A673 (cell line): ENCODE results near the gene AR. TPM values are rescaled to one million over a fixed set of nuclear protein-coding genes. Genes with fewer than 3 reads are reported as not detected.

Experiments used
- BruUV-seq: library from RNA; stranded (reverse); fragments of 400-500 nt; replicated peaks from 2 replicates; lab custom pipeline; 2021; lab: Mats Ljungman, UMichigan
- CTCF ChIA-PET: fragments of 300-600 bp; sonication (Branson Sonifier 250); formaldehyde crosslinking; loops from one replicate; lab custom pipeline; 2022; ENCODE audit warnings: antibody characterized with exemption; lab: Charles Lee
- POLR2A ChIA-PET: fragments of 300-600 bp; sonication (Branson Sonifier 250); formaldehyde crosslinking; loops from one replicate; lab custom pipeline; 2022; ENCODE audit warnings: antibody characterized with exemption; ENCODE audit not compliant: low non-redundant PET; lab: Charles Lee
- DNase-seq: peaks from one replicate; pipeline ENCODE4 v3.0.0-alpha.2; 2015; ENCODE audit warnings: low spot score
- H3K27ac ChIP-seq: fragments of 200-600 bp; sonication (generic); 2 replicates; pipeline ENCODE4 v1.5.1; 2016; ENCODE audit warnings: mixed run types, low read depth, mild to moderate bottlenecking, mixed read lengths, antibody characterized with exemption, low read length; ENCODE audit not compliant: poor library complexity, severe bottlenecking
- H3K27me3 ChIP-seq: fragments of 200-600 bp; sonication (generic); replicated peaks from 2 replicates; pipeline ENCODE4 v1.6.1; 2017; ENCODE audit warnings: mixed run types, low read depth, mild to moderate bottlenecking, mixed read lengths, antibody characterized with exemption, low read length; ENCODE audit not compliant: insufficient read depth, poor library complexity
- H3K36me3 ChIP-seq: fragments of 200-600 bp; sonication (generic); 2 replicates; pipeline ENCODE4 v1.6.1; 2016; ENCODE audit warnings: mixed run types, mild to moderate bottlenecking, mixed read lengths, antibody characterized with exemption, low read length; ENCODE audit not compliant: insufficient read depth, poor library complexity, severe bottlenecking
- H3K4me1 ChIP-seq: fragments of 200-600 bp; sonication (generic); 2 replicates; pipeline ENCODE4 v1.6.1; 2017; ENCODE audit warnings: mixed run types, mild to moderate bottlenecking, mixed read lengths, antibody characterized with exemption, low read length; ENCODE audit not compliant: insufficient read depth, poor library complexity, severe bottlenecking
- H3K4me3 ChIP-seq: fragments of 200-600 bp; sonication (generic); 2 replicates; pipeline ENCODE4 v1.5.1; 2016; ENCODE audit warnings: low read depth, mixed run types, mild to moderate bottlenecking, mixed read lengths, low read length; ENCODE audit not compliant: poor library complexity, severe bottlenecking
- H3K9me3 ChIP-seq: fragments of 200-600 bp; sonication (generic); 2 replicates; pipeline ENCODE4 v1.6.1; 2016; ENCODE audit warnings: mixed run types, low read depth, mild to moderate bottlenecking, mixed read lengths, antibody characterized with exemption, low read length; ENCODE audit not compliant: poor library complexity, severe bottlenecking
- EZH2 ChIP-seq: fragments of 200-600 bp; sonication (generic); IDR thresholded peaks from 2 replicates; pipeline ENCODE4 v1.6.1; 2017; ENCODE audit warnings: borderline replicate concordance, low read depth, mild to moderate bottlenecking, mixed read lengths, antibody characterized with exemption, low read length; ENCODE audit not compliant: poor library complexity, severe bottlenecking
- intact Hi-C: fragments of 100-400 bp; cut with micrococcal nuclease; formaldehyde crosslinking; loops from one replicate; pipeline ENCODE4 v1.10.0; 2022; ENCODE audit not compliant: unreplicated experiment
- total RNA-seq: library from RNA; stranded (reverse); gene quantifications from 2 replicates; pipeline ENCODE4 v1.2.3, GENCODE V29; 2021
- TF ChIP-seq, protein P1 (sequence below): fragments of 300-800, 200-600 bp; sonication (generic); conservative IDR thresholded peaks from 2 replicates; pipeline ENCODE4 v1.5.1; 2017; ENCODE audit warnings: low read depth, mild to moderate bottlenecking, antibody characterized with exemption, low read length, moderate library complexity, mixed read lengths

The AR gene
- total RNA-seq, 1 experiment from 2014 or later = 0.11 TPM

DNA sequence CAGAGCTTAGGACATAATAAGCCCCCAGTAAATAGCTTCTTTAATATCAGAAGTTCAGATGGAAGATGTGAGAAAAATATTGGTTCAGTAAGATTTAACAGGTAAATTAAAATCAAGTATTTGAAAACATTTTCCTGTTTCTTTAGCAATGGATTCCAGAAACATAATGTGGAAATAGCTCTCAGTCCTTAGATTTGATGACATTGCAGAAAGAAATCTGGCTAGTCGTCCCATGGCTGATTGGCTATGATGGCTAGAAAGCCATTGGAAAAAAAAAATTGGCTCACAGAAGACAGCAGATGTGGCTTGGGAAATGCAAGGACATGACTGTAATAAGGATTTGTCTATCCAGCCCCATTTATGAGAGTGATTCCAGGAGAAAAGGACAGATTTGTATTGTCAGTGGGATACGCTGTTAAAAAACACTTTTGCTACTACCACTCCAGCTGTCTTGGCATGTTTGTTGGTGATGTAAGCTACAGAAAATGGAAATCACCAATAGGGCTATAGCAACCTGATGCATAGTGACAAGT lies 78.3 kb downstream of the AR start:
- DNase-seq = no peak
- H3K36me3 ChIP-seq = no peaks in the 10 kb centered on the region
- no peaks in the 10 kb centered on the region for H3K4me1 ChIP-seq
- H3K4me3 ChIP-seq = no peak overlapping the region
- ChIA-PET POLR2A (no interaction called here), CTCF (no interaction called here)
- peaks cover 9% of the 10 kb centered on the region for H3K9me3 ChIP-seq
- BruUV-seq = no TSS peak
- intact Hi-C loops = no loop called here
- H3K27ac ChIP-seq = no peak overlapping the region
- TF ChIP-seq, protein P1, sequence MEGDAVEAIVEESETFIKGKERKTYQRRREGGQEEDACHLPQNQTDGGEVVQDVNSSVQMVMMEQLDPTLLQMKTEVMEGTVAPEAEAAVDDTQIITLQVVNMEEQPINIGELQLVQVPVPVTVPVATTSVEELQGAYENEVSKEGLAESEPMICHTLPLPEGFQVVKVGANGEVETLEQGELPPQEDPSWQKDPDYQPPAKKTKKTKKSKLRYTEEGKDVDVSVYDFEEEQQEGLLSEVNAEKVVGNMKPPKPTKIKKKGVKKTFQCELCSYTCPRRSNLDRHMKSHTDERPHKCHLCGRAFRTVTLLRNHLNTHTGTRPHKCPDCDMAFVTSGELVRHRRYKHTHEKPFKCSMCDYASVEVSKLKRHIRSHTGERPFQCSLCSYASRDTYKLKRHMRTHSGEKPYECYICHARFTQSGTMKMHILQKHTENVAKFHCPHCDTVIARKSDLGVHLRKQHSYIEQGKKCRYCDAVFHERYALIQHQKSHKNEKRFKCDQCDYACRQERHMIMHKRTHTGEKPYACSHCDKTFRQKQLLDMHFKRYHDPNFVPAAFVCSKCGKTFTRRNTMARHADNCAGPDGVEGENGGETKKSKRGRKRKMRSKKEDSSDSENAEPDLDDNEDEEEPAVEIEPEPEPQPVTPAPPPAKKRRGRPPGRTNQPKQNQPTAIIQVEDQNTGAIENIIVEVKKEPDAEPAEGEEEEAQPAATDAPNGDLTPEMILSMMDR = no peak
- H3K27me3 ChIP-seq = no peaks in the 10 kb centered on the region

DNA sequence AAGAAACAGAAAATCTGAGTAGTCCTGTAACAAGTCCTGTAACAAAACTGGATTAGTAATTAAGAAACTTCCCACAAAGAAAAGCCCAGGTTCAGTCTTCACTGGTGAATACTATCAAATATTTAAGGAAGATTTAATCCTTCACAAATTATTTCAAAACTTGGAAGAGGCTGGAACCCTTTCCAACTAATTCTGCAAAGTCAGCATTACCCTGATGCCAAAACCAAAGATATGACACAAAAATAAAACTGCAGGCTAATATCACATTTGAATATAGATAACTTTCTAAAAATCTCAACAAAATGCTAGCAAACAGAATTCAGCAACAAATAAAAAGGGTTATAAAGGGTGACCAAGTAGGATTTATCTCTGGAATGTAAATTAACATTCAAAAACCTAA lies 80.5 kb downstream of the AR start:
- H3K4me3 ChIP-seq = no peak overlapping the region
- intact Hi-C loops = no loop called here
- TF ChIP-seq, protein P1 = no peak
- TF ChIP-seq EZH2 = no peak
- H3K27me3 ChIP-seq = no peaks in the 10 kb centered on the region
- H3K4me1 ChIP-seq = no peaks in the 10 kb centered on the region
- DNase-seq = no peak
- no peaks in the 10 kb centered on the region for H3K36me3 ChIP-seq
- peaks cover 9% of the 10 kb centered on the region for H3K9me3 ChIP-seq
- no TSS peak for BruUV-seq
- no peak overlapping the region for H3K27ac ChIP-seq
- ChIA-PET POLR2A (no interaction called here), CTCF (no interaction called here)

DNA sequence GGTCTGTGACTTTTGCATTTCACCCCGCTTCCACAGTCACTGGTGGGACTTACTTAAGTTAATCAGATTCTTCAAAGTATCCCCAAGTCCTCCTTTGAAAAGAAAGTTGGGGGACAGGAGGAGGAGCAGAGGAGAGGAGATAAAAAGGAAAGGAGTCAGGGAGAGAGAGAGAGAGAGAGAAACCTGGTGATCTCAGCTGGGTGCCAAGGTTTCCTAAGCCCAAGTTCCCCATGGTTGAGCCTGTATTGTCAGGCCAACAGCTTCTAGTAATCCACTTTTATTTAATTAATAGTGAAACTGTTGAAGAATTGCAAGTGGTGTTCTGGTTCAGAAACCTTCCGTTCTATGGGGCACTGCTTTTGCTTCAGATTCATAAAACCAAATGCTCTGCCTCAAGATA lies 91.6 kb downstream of the AR start:
- peaks cover 5% of the 10 kb centered on the region for H3K9me3 ChIP-seq
- CTCF ChIA-PET = no interaction called here
- no peak overlapping the region for H3K4me3 ChIP-seq
- POLR2A ChIA-PET = no interaction called here
- no peak for TF ChIP-seq EZH2
- TF ChIP-seq, protein P1 = no peak
- no peak overlapping the region for H3K27ac ChIP-seq
- H3K4me1 ChIP-seq = no peaks in the 10 kb centered on the region
- H3K27me3 ChIP-seq = no peaks in the 10 kb centered on the region
- no peak for DNase-seq
- no peaks in the 10 kb centered on the region for H3K36me3 ChIP-seq
- intact Hi-C loops = no loop called here
- BruUV-seq = no TSS peak
